Measurements from ENCODE around the gene CSMD2.

- TF ChIP-seq CTCF (conservative IDR thresholded peaks at IDR 0.05; ENCODE audit: low read depth in 2 of 2) = 0 out of 4 replicates have a peak, but pooled peaks have one; percentile 16 to 18
- no peak for TF ChIP-seq NANOG (IDR thresholded peaks at IDR 0.05; ENCODE audit: borderline replicate concordance)
- no peak for TF ChIP-seq JUNB (IDR thresholded peaks at IDR 0.05; ENCODE audit: unreplicated experiment)
- no peak for TF ChIP-seq REST (IDR thresholded peaks at IDR 0.05; ENCODE audit: unreplicated experiment)
These were observed 424.8 kb downstream of the CSMD2 start for GRCh38 chr1:33740040-33740744.
